ENCODE data around the gene SFN. TPM values are rescaled to one million over a fixed set of nuclear protein-coding genes. Genes with fewer than 3 reads are reported as not detected.

The SFN gene
- total RNA-seq, 1 donor from 2014 or later: 14.5 TPM

DNA sequence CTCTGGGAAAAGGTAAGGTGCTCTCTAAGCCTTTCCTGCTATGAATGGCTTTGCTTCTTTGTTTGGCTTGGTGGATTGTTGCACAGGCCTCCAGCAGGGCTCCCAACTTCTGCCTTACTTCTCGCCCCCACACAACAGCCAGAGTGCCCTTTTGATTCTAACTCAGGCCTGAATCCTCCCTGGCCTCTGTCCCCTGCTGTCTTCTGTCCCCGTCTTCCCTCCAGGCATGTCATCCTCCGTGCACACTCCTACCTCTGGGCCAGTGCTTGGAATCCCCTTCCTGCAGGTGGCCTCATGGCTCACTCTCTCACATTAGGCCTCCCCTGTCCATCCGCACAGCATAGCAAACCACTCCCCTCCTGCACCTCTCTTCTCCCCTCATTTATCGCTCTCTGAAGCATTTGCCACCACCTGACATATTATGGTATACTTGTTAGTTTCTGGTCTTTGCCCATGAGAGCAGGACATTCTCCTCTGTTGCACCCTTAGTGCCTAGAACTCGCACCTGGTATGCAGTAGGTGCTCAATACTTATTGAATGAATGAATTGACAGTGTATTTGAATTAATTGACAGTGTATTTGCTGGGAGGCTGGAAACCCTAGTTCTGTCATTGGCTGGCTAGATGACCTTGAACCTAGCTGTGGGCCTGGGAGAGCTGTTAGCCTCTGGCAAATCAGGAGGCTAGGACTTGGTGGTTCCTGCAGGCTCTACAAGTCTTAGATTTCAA is 33.6 kb upstream of the SFN start:
- Histone ChIP-seq H3K9ac (ENCODE audit: low read length) (no peak overlapping the region), H3K4me1 (ENCODE audit: insufficient read depth, low read length) (peaks cover 6% of the 10 kb centered on the region), H3K79me2 (ENCODE audit: insufficient read depth, low read length) (peaks cover 48% of the 10 kb centered on the region), H4K20me1 (ENCODE audit: insufficient read depth, low read length) (peaks cover 54% of the 10 kb centered on the region), H3K27ac (ENCODE audit: low read depth, low read length) (no peak overlapping the region), H3K9me3 (ENCODE audit: insufficient read depth, low read depth, low read length) (no peaks in the 10 kb centered on the region), H3K4me3 (ENCODE audit: insufficient read depth, low read depth, low read length) (no peak overlapping the region), H2AFZ (ENCODE audit: low read depth, low read length) (no peak overlapping the region), H3K4me2 (ENCODE audit: low read length) (no peak overlapping the region), H3K36me3 (ENCODE audit: insufficient read depth, low read length) (peaks cover 13% of the 10 kb centered on the region), H3K27me3 (ENCODE audit: insufficient read depth, low read length) (no peaks in the 10 kb centered on the region)
- no peaks in the 10 kb centered on the region for H3K27me3 Mint-ChIP-seq (ENCODE audit: low read depth, unreplicated experiment)
- no peaks in the 10 kb centered on the region for H3K9me3 Mint-ChIP-seq (ENCODE audit: unreplicated experiment)
- no peak for TF ChIP-seq EZH2 (IDR thresholded peaks at IDR 0.05; ENCODE audit: insufficient read depth, low read length)
- TF ChIP-seq, protein P1, sequence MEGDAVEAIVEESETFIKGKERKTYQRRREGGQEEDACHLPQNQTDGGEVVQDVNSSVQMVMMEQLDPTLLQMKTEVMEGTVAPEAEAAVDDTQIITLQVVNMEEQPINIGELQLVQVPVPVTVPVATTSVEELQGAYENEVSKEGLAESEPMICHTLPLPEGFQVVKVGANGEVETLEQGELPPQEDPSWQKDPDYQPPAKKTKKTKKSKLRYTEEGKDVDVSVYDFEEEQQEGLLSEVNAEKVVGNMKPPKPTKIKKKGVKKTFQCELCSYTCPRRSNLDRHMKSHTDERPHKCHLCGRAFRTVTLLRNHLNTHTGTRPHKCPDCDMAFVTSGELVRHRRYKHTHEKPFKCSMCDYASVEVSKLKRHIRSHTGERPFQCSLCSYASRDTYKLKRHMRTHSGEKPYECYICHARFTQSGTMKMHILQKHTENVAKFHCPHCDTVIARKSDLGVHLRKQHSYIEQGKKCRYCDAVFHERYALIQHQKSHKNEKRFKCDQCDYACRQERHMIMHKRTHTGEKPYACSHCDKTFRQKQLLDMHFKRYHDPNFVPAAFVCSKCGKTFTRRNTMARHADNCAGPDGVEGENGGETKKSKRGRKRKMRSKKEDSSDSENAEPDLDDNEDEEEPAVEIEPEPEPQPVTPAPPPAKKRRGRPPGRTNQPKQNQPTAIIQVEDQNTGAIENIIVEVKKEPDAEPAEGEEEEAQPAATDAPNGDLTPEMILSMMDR (IDR thresholded peaks at IDR 0.05; ENCODE audit: insufficient read depth, low read depth, low read length): no peak
- H3K4me1 Mint-ChIP-seq (ENCODE audit: low read depth, unreplicated experiment): peaks cover 24% of the 10 kb centered on the region
- FAIRE-seq (no peak), DNase-seq (ENCODE audit: low read depth) (no peak)
- peak overlapping the region; percentile 13 for H3K27ac Mint-ChIP-seq (ENCODE audit: unreplicated experiment)
- H3K4me3 Mint-ChIP-seq (ENCODE audit: unreplicated experiment): no peak overlapping the region
- peaks cover 17% of the 10 kb centered on the region for H3K36me3 Mint-ChIP-seq (ENCODE audit: low read depth, unreplicated experiment)

DNA sequence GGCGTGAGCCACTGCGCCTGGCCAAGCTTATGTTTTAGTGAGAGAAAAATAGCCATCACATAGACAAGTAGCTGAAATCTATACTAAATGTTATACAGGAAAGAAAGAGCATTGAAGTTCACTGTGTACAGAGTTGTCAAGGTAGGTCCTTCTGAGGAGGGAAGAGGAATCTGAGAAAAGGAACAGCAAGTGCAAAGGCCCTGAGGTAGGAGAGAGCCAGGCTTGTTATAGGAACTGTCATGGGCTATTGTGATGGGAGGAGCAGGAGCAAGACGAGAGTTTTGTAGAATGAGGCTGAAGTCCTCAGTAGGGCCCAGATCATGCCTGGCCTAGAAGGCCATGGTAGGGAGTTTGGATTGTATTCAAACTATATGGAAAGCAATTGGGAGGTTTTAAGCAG is 31.9 kb upstream of the SFN start:
- Histone ChIP-seq H3K4me2 (ENCODE audit: low read length) (no peak overlapping the region), H3K27me3 (ENCODE audit: insufficient read depth, low read length) (no peaks in the 10 kb centered on the region), H3K27ac (ENCODE audit: low read depth, low read length) (no peak overlapping the region), H3K9me3 (ENCODE audit: insufficient read depth, low read depth, low read length) (no peaks in the 10 kb centered on the region), H3K79me2 (ENCODE audit: insufficient read depth, low read length) (peaks cover 46% of the 10 kb centered on the region), H3K36me3 (ENCODE audit: insufficient read depth, low read length) (peaks cover 18% of the 10 kb centered on the region), H2AFZ (ENCODE audit: low read depth, low read length) (no peak overlapping the region), H3K4me3 (ENCODE audit: insufficient read depth, low read depth, low read length) (no peak overlapping the region), H3K9ac (ENCODE audit: low read length) (no peak overlapping the region), H4K20me1 (ENCODE audit: insufficient read depth, low read length) (peaks cover 54% of the 10 kb centered on the region), H3K4me1 (ENCODE audit: insufficient read depth, low read length) (peaks cover 3% of the 10 kb centered on the region)
- Mint-ChIP-seq H3K27ac (ENCODE audit: unreplicated experiment) (no peak overlapping the region), H3K27me3 (ENCODE audit: low read depth, unreplicated experiment) (no peaks in the 10 kb centered on the region), H3K9me3 (ENCODE audit: unreplicated experiment) (no peaks in the 10 kb centered on the region), H3K4me3 (ENCODE audit: unreplicated experiment) (no peak overlapping the region), H3K36me3 (ENCODE audit: low read depth, unreplicated experiment) (peaks cover 25% of the 10 kb centered on the region), H3K4me1 (ENCODE audit: low read depth, unreplicated experiment) (peaks cover 15% of the 10 kb centered on the region)
- DNase-seq (ENCODE audit: low read depth) (no peak), FAIRE-seq (no peak)
- TF ChIP-seq EZH2 (IDR thresholded peaks at IDR 0.05; ENCODE audit: insufficient read depth, low read length): no peak
- TF ChIP-seq, protein P1 (IDR thresholded peaks at IDR 0.05; ENCODE audit: insufficient read depth, low read depth, low read length): no peak
